Right hindlimb (tissue), 1 donor: ENCODE data around the gene ASCC1.

ENCODE experiments used
- DNase-seq: peaks from one replicate; pipeline ENCODE4 v3.0.0-alpha.2; 2018

Gene ASCC1

DNA sequence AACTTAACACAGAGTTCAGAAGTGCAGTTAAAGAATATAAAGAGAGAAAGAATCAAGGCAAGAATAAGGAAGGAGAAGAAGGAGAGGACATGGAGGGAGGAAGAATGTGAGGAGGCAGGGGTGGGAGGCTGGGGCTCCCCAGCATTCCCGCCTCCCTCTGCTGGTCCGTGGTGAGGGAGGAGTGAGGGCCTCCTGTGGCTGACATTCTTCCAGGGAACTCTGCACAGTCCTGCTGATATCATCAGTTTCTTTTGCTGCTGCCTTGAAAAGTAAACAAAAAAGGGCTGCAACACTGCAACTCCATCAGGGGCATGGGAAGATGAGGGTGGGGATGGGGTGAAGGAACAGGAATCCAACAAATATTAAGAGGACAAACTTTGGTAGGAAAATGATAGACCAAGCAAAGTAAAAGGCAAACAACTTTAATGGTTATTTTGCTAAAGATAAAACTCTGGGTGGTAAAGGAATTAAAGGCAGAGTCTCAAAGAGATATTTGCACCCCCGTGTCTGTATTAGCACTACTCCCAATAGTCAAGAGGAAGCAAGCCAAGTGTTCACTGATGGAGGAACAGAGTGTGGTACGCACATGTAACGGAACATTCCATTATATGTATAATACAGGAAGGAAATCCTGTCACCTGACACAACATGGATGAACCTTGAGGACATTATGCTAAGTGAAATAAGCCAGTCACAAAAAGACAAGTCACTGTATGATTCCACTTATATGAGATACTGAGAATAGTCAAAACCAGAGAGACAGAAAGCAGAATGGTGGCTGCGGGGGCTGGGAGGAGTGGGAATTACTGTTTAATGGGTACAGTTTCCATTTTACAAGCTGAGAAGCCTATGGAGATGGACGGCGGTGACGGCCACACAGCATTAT lies 119.7 kb downstream of the ASCC1 start:
- no peak for DNase-seq

- DNase-seq: no peak
These were observed 120.9 kb downstream of the ASCC1 start for GRCh38 chr10:72095195-72095594.

DNA sequence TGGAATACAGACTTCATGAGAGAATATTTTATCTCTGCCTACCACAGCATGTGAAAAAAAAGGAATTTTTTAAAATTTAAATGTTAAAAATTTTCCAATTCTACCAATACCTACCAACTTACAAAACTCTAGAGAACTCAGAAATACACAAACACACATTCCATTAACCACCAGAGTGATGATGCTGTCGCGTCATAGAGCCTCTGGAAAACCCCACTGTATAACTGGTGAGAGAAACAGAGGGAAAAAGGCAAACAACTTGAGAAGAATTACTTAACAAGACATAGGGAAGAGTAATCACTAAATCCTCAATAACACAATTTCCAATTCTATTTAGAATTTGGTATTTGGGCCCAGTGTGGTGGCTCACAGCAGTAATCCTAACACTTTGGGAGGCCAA lies 121.5 kb downstream of the ASCC1 start:
- no peak for DNase-seq

DNA sequence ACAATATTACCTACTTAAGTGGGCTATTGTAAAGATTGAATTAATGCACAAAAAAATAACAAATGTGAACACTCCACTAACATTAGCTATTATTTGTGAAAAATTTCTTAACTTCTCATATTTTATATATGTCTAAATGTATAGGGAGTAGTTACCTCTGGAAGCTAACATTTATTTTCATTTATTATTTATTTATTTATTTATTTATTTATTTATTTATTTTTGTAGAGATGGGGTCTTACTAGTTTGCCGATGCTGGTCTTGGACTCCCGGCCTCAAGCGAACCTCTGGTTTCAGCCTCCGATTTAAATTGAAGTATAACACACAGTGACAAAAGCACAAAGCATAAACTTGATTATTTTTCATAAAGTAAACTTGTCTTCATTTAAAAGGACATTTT lies 122.6 kb downstream of the ASCC1 start:
- DNase-seq: no peak

GRCh38 chr10:72092987-72093386 lies 123.1 kb downstream of the ASCC1 start:
- DNase-seq: no peak

DNA sequence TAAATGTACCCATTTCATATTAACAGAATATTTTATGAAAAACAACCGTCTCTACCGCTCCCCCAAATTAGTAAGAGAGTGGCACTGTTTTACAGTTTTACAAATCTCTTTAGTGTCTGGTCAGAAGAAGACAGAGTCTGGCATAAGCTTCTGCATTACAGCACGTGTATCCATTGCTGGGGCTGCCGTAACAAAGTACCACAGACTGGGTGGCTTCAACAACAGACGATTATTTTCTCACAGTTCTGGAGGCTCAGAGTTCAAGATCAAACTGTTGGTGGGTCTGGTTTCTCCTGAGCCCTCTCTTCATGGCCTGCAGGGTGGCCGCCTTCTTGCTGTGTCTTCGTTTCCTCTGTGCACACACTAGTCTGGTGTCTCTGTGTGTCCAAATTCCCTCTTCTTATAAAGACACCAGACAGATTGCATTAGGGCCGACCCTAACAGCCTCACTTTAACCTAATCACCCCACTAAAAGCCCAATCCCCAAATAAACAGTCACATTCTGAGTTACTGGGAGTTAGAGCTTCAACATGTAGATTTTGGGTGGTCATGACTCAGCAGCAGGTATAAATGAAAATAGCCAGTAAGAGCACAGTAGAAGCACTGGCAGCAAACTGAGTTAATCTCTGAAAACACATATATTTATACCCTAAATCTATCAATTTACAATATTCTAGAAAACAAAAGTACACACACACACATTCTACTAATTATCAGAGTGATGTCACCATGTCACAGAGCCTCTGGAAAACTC lies 123.7 kb downstream of the ASCC1 start:
- DNase-seq: no peak

GRCh38 chr10:72090326-72090725 lies 125.8 kb downstream of the ASCC1 start:
- DNase-seq: no peak

DNA sequence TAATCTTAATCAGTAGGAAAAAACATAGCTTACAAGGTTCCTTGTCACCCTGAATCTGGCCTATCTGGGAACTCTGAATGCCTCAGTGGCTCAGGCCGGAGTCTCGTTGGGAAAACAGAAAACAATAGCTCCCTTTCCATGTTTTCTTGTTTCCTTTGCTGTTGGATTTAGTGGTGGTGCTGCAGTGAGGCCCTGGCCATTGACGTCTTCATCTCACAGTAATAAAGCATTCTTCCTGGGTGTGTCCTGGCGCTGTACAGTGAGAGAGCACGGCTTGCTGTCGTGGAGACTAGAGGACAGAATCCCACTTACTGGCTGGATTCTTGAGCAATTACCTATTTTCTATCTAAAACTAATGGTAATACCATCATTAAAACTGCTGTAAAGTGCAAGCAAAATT lies 126.5 kb downstream of the ASCC1 start:
- DNase-seq: no peak

GRCh38 chr10:72088889-72089575 lies 127.0 kb downstream of the ASCC1 start:
- peak; percentile 71 for DNase-seq

DNA sequence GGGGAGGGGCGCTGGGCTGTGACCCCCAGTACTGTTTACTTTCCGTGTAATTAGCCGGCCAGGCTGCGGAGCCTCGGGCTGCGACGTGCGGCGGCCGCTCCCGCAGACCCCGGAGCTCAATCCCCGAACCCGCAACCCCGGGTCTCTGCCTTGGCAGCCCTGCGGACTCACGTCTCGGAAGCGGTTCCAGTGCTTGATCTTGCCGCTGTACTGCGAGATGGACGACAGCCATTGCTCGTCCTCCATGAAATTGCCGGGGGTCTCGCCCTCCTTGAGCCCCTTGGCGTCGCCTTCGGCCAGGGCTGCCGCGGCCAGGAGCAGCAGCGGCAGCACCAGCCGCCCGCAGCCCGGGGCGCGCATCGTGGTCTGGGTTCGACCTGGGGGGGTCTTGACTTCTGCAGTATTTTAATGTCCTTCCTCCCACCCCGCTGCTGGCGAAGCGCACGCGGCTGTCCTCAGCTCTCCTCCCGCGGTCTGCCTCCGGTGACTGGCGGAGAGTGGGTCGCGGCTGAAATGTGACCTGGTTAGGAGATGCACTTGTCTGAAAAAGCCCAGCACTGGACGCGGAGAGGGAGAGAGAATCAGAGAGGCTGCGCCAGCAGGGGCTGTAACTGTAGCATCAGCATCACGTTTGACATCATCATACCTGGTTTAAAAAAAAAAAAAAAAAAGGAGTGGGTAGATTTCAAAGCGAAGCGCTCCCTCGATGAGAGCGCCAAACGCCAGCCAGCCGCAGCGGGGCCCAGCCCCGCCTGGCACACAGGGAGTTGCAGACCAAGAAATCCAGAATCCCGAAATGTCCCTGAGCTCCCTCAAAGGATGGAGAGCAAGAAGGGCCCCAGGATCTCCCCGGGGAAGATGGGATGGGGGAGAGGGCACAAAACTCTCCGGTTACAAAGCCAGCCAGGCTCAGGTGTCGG lies 127.8 kb downstream of the ASCC1 start, which contains the start of gene SPOCK2:
SPOCK2 (minus strand) TSS at position 583 of the 920 bp plus-strand sequence; CDS start at position 360, 223 bp downstream.
- DNase-seq: no peak

- no peak for DNase-seq
These were observed 128.6 kb downstream of the ASCC1 start for GRCh38 chr10:72087392-72087968.

GRCh38 chr10:72086466-72087391 lies 129.3 kb downstream of the ASCC1 start:
- DNase-seq: no peak

DNA sequence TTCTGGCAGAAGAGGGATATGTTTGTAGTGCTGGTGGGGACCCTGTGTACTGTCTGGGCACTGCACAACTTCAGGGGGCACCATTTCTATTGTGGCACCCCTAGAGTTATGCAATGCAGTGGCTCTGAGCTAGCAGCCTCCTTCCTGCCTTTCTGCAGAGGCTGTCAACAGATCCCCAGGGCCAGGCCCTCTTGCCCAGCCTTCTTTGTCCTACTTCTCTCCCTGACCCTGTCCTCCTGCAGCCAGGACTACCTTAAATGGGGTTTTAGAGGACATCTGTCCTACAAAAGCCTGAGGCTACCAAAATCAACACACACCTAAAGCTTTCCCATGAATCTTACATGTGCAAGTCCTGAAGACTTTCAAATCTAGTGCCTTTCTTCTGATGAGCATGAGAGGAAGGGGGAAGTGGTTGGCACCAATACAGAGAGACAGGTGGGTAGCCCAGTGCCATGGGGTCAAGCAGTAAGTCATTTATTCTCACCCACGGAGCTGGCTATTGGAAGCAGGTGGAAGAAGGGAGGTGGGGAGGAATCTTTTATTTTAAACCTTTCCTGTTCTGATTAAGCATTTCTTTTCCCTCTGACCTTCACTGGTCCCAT lies 130.1 kb downstream of the ASCC1 start:
- DNase-seq: no peak

- DNase-seq: no peak
These were observed 130.9 kb downstream of the ASCC1 start for GRCh38 chr10:72085166-72085565.

DNA sequence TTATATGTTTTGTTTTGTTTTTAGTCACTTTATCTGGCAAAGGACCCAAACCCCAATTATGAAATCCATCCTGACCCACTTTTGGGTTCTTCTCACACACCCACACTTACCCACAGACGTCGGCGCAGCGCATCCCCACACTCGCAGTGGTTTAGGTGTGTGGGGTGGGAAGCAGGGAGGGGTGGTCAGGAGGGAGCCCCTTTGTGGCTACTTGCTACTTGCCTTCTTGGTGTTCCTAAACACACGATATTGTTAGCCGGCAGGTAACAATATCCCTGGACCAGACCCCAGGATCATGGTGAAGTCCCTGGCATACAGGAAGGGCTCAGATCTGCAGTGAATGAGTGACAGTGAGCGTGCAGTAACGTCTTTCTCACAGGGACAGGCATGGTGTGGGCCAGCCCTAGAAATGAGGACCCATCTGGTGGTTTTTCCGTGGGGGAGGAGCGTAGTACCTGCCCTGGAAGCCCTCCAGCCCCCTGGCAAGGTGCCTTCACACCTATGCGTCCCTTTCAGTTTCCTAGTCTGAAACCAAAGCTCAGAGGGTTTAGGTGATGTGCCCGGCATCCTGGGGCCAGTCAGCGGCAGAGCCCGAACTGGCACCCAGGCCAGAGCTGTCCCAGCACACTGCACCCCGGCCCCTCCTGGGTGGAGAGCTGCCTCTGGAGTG lies 132.2 kb downstream of the ASCC1 start:
- no peak for DNase-seq

- DNase-seq: peak; percentile 2
These were observed 133.0 kb downstream of the ASCC1 start for GRCh38 chr10:72082856-72083789.

DNA sequence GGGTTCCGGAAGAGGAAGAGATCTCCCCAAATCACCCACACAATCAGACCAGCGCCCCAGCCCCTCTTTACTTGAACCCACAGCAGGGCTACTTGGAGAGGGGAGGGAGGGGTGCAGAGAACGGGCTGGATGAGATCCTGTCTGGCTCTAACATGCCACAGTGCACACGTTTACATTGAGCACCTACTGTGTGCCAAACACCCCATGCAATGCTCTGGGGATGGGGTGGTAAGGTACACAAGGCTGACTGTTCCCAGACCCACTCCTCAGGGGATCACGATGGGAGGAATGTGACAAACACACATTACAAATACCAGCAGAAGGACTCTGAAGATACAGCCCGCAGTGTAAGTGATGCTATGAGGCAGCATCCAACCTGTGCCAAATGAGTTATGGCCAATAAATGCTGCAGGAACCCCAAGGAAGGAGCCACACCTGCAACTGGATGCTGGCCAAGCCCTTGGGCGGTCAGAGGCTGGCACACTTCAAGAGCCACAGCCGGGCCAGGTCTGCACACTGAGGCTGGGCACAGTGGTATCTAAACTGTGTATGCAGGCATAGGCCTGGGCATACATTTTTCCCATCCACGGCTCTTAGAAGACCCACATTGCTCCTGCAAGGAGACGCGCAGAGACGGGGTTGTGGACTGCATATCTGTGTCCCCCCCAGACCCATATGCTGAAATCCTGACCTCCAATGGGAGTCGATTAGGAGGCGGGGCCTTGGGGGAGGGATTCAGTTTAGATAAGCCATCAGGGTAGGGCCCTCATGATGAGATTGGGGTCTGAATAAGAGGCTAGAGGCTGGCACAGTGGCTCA lies 134.1 kb downstream of the ASCC1 start:
- DNase-seq: peak; percentile 13

GRCh38 chr10:72081210-72081609 lies 134.9 kb downstream of the ASCC1 start:
- DNase-seq: peak; percentile 6
